Testis (tissue), 2 donors: ENCODE measurements around the gene TAMM41.
"Not testable (repeated sequence)": the region's sequence is repeated elsewhere in the genome, so short reads cannot be mapped to it uniquely, and the experiment has no call there.

Experiments
- CTCF ChIP-seq, 3 experiments: fragments of 450-650 bp in 2 of 3; fragments of 200-600 bp in 1 of 3; sonication (generic) in 1 of 3; IDR thresholded peaks; one replicate each; pipeline ENCODE4 v1.5.1; 2016 to 2019; ENCODE audit warnings: antibody characterized with exemption in 3 of 3, mild to moderate bottlenecking in 2 of 3, moderate library complexity in 1 of 3
- POLR2A ChIP-seq: fragments of 450-650 bp; IDR thresholded peaks from one replicate; pipeline ENCODE4 v1.6.1; 2017; ENCODE audit warnings: antibody characterized with exemption, mild to moderate bottlenecking, moderate library complexity

- not testable (repeated sequence) for TF ChIP-seq POLR2A; CTCF (IDR thresholded peaks at IDR 0.05)
These were observed 28.0 kb upstream of the TAMM41 start for GRCh38 chr3:11874707-11875106.
